Spleen (tissue), 7 donors: Measurements from ENCODE around the gene RAD51B.

Source experiments
- CTCF ChIP-seq, 11 experiments: fragments of 200-600 bp in 7 of 11; fragments of 450-650 bp in 4 of 11; sonication (generic) in 4 of 11; IDR thresholded peaks in 8 of 11; conservative IDR thresholded peaks in 3 of 11; 1 replicate in 7 of 11; 2 replicates in 4 of 11; pipeline versions ENCODE4 v1.4.0 to v1.8.0; 2016 to 2021; ENCODE audit warnings: antibody characterized with exemption in 11 of 11, inconsistent platforms in 4 of 11, mild to moderate bottlenecking in 1 of 11
- POLR2A ChIP-seq, 3 donors: fragments of 450-650 bp; IDR thresholded peaks; one replicate each; pipeline ENCODE4 v1.5.1; 2017; ENCODE audit warnings: antibody characterized with exemption in 3 of 3, mild to moderate bottlenecking in 1 of 3
- POLR2AphosphoS5 ChIP-seq, 3 donors: sonication (generic); formaldehyde crosslinking; IDR thresholded peaks; one replicate each; pipeline ENCODE4 v1.5.1; 2017; ENCODE audit warnings: antibody characterized with exemption in 3 of 3
- donor health status: DM: no; HTN: no; CAD: no; lungs with moderate emphysema.
- donor health status: DM: no; HTN: no; CAD: no.
- donor health status: DM: no; HTN: no; CAD: no.

GRCh38 chr14:68402525-68403101, 583.0 kb downstream of the RAD51B start:
- TF ChIP-seq POLR2AphosphoS5 (IDR thresholded peaks at IDR 0.05) (no peak), CTCF (IDR thresholded peaks at IDR 0.05 in 8 of 11, conservative IDR thresholded peaks at IDR 0.05 in 3 of 11) (no peak), POLR2A (IDR thresholded peaks at IDR 0.05) (no peak)
